GM19035 (cell line): ENCODE results near the gene COL13A1.

Source experiments
- ATAC-seq: cut with Tn5 transposase; IDR thresholded peaks from one replicate; pipeline ENCODE4 v1.9.1; 2021; ENCODE audit not compliant: unreplicated experiment

Gene COL13A1

DNA sequence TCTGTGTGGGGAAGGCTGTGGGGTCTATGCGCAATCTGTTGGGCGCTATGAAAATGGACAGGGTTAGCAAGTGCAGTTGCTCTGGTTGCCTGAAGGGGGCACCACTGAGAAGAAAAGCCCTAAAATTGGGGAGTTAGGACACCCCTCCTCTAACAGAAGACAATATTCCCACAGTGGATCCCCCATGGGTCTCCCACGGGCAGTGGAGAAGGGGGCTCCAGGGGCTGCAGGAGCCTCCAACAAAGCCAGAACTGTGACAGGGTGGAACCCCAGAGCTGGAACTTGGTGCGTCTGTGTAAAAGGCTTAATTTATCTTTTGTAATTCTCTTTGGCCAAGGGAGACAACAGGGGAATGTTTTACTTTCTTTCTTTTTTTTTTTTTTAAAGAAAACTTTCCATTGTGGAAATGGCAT, 12.5 kb upstream of the COL13A1 start:
- ATAC-seq = no peak

- ATAC-seq = no peak
These were observed 9.9 kb upstream of the COL13A1 start for GRCh38 chr10:69791812-69792211.

GRCh38 chr10:69792341-69792740, 9.4 kb upstream of the COL13A1 start:
- ATAC-seq = no peak

- ATAC-seq = no peak
These were observed 7.0 kb upstream of the COL13A1 start for GRCh38 chr10:69794673-69795072.

DNA sequence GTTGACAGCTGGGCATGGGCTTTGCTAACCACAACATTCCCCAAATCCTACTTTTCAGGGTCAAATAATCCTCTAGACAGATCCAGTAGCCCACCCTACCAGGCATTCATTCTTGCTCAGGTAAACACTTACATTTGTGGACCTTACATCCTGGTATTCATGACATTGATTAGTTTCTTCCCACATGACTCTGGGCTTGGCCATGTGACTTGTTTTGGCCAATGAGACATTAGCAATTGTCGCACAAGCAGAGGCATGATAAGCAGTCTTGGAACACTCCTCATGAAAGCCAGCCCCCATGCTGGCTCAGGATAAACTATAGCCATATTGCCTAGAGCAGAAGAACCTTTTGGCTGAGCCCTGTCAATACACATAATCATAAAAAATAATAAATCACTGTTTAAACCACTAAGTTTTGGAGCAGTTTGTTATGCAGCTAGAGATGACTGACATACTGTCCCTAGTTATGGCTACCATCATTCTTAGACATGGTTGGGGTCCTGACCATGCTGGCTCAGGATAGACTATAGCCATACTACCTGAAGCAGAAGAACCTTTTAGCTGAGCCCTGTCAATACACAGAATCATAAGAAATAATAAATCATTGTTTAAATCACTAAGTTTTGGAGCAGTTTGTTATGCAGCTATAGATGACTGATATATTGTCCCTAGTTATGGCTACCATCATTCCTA, 6.3 kb upstream of the COL13A1 start:
- ATAC-seq = no peak

DNA sequence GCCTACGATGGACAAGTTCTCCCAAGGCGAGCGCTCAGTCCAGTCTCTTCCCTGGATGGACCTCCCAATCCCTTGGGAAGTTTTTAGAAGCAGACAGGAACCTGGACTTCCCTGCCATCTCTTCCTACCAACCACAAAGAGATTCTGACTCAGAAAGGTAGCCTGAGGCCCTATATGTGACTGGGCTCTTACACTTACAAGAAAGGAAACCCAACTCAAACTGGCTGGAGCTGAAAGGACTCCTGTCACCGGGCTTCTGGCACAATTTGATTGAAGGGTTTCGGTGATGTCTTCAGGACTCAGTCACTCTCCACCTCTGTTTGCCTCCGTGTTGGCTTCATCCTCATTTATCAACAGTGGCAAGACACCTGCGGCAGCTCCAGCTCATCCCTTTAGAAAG, 3.7 kb upstream of the COL13A1 start:
- ATAC-seq = no peak

GRCh38 chr10:69800109-69800508, 1.6 kb upstream of the COL13A1 start:
- ATAC-seq = no peak

GRCh38 chr10:69800665-69801064, 1.0 kb upstream of the COL13A1 start:
- ATAC-seq = no peak

DNA sequence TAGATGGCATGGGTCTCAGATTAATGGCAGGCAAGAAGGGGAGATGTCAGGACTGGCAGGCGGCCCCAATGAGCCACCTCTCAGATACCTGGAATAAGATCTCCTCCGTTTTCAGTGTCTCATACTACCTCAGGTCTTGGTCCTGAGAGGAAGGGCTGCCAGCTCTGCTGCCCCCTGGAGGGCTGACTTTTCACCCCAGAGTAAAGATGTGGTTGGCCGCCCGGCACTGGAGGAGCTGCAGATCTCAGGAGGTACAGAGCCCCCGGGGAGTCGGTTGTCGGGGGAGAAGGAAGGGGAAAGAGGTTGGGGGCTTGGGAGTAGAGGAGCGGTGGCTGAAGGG, 642 bp upstream of the COL13A1 start:
- no peak for ATAC-seq

- ATAC-seq = no peak
These were observed 887 bp downstream of the COL13A1 start for GRCh38 chr10:69802424-69803161.

- no peak for ATAC-seq
These were observed 2.1 kb downstream of the COL13A1 start for GRCh38 chr10:69803809-69804208.

DNA sequence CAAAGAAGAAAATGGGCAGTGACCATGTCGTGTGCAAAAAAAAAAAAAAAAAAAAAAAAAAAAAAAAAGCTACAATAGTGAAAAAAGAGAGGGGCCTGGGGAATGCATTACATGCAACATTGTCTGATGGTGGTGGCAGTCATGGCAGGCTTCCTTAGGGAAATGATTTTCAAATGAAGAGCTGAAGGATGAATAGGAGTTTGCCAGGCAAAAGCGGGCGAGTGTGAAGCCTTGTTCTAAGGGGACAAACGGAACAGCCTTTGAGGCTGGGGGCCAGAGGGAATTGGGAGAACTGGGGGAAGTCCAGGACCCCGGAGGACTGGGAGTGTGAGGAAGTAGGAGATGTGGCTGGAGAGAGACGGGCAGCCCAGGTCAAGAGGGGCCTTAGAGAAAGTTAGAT, 3.1 kb downstream of the COL13A1 start:
- ATAC-seq = no peak

- ATAC-seq = no peak
These were observed 5.4 kb downstream of the COL13A1 start for GRCh38 chr10:69807122-69807521.

DNA sequence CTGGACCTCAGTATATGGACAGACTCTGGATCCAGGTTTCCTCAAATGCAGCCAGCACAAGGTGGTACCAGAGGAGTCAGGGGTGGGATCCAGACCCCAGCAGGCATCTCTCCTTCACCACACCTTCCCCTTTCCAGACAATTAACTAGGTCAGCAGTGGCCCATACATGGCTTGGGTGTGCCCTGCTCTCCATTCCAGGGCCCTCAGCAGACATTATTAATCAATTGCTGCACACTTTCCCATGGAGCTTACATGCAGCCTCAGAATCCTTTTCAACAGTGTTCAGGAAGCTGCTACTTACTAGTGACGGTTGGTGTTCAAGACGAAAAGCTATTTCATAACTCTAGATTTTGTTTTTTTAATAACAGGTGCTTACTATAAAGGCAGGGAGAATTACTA, 6.0 kb downstream of the COL13A1 start:
- ATAC-seq = no peak

DNA sequence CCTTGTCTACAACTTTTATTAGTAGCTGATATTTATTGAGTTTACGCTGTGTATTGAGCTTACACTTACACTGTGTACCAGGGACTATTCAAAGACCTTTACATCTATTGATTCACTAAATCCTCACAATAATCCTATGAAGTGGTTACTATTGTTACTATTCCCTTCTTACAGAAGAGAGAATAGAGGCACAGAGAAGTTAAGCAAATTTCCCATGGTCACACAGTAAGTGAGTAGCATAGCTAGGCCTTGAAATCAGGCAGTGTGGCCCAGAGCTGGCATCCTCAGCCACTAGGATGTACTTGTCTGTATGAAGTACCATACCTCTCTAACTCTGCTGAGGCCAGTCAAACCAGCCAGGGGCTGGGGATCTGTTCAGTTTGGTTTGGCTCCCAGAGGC, 7.6 kb downstream of the COL13A1 start:
- no peak for ATAC-seq

DNA sequence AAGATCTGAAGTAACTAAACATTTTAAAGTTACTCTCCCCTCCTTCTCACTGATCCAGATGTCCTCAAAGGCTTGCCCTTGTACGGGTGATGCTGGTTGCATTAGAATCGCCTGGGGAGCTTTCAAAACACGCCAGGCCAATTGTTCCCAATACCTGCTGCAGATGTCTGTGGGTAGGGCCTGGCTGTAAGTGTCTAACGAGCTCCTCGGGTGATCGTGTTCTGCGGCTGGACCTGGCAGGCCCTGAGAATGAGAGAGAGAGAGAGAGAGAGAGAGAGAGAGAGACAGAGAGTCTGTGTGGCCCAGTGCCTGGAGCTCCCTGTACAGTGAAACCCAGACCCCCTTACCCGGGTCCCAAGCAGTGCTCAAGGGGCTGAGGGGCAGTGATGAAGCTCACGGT, 8.4 kb downstream of the COL13A1 start:
- no peak for ATAC-seq

GRCh38 chr10:69810675-69811397, 9.1 kb downstream of the COL13A1 start:
- no peak for ATAC-seq

DNA sequence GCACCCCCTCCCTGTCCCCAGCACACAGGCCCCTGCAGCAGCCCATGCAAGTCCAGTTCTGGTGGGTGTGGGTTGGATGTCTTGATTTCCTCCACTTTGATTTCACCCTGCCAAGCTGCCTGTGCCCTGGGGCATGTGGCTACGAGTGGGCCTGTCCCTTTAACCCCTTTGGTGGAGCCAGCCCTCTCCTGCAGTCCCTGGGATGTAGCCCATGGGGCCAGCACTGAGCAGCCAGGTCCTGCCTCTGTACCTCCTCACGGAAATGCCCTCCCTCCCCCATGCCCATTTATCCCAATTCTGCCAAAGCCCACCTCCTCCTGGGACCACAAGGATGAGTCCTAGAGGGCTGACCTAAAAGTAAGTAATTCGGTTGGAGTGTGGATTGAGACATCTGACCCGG, 11.9 kb downstream of the COL13A1 start:
- ATAC-seq = no peak

GRCh38 chr10:69814251-69814650, 12.5 kb downstream of the COL13A1 start:
- ATAC-seq = no peak

DNA sequence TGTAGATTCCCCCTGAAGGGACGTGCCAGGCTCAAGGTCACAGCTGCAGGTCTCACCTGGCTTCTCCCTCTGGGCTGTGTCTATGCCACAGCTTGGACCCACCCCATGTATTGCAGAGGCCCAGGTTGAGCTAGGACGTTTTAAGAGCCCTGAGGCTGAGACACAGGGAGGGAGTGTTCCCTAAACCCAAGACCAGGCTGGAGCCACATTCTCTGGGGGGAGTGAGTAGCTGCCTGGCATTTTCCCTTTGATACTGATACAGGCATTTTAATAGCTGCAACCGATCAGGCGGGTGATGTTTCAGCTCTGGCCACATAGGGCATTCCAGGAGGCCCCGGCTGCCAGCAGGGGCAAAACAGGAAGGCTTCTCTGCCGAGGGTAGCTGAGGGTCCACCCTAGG, 13.4 kb downstream of the COL13A1 start:
- no peak for ATAC-seq

DNA sequence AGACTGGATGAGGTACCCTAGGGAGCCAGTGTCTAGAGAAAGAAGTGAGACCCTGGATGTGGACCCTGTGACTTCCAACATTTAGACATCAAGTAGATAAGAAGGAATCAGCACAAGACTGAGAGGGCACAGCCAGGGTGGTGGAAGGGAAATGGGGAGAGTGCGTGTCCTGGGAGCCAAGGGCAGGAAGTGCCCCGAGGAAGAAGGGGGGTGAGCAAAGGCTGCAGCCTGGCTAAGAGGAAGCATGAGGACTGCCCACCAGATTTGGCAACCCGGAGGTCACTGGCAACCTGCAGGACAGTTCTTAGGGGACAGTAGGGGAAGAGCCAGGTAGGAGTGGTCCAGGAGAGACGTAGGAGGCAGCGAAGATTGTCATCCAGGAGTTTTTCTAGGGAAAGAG, 14.8 kb downstream of the COL13A1 start:
- ATAC-seq = no peak

- no peak for ATAC-seq
These were observed 15.4 kb downstream of the COL13A1 start for GRCh38 chr10:69817078-69817581.
